Panc1 (cell line): ENCODE data around the gene CHTOP. TPM values are rescaled to one million over a fixed set of nuclear protein-coding genes. Genes with fewer than 3 reads are reported as not detected.

Source experiments
- ATAC-seq: fragments of 200-7000 bp; cut with Tn5 transposase; 2 replicates; pipeline ENCODE4 v1.9.1; 2020; ENCODE audit warnings: mild to moderate bottlenecking, moderate library complexity
- BruUV-seq: library from RNA; stranded (reverse); fragments of 400-500 nt; replicated peaks from 2 replicates; lab custom pipeline; 2021; lab: Mats Ljungman, UMichigan
- CTCF ChIA-PET: fragments of 300-600 bp; sonication (Branson Sonifier 250); formaldehyde crosslinking; loops from one replicate; lab custom pipeline; 2022; ENCODE audit warnings: antibody characterized with exemption; lab: Charles Lee
- POLR2A ChIA-PET: fragments of 300-600 bp; sonication (Branson Sonifier 250); formaldehyde crosslinking; loops from one replicate; lab custom pipeline; 2022; ENCODE audit warnings: antibody characterized with exemption; lab: Charles Lee
- DNase-seq: peaks from one replicate; pipeline ENCODE4 v3.0.0-alpha.2; 2010; ENCODE audit warnings: low read depth, low spot score
- H3K27ac ChIP-seq: 2 replicates; pipeline ENCODE4 v1.5.1; 2011; ENCODE audit warnings: mild to moderate bottlenecking, low read length, inconsistent platforms
- H3K27me3 ChIP-seq: fragments of 200-500 bp; sonication (Bioruptor generic); 2 replicates; pipeline ENCODE4 v1.6.0; 2014; ENCODE audit warnings: low read length, inconsistent platforms; ENCODE audit not compliant: control insufficient read depth, insufficient read depth
- H3K36me3 ChIP-seq: fragments of 200-500 bp; sonication (Bioruptor generic); 2 replicates; pipeline ENCODE4 v1.5.1; 2014; ENCODE audit warnings: inconsistent platforms, mild to moderate bottlenecking, low read length, moderate library complexity; ENCODE audit not compliant: control insufficient read depth, insufficient read depth
- H3K4me1 ChIP-seq: 2 replicates; pipeline ENCODE4 v1.5.1; 2011; ENCODE audit warnings: inconsistent platforms, mild to moderate bottlenecking, low read length, moderate library complexity; ENCODE audit not compliant: control insufficient read depth, insufficient read depth
- H3K4me3 ChIP-seq, 2 experiments: 2 replicates each; pipeline ENCODE4 v1.5.1; 2011 to 2012; ENCODE audit warnings: low read depth in 2 of 2, low read length in 2 of 2, mild to moderate bottlenecking in 2 of 2, inconsistent platforms in 1 of 2, moderate library complexity in 1 of 2
- H3K9me3 ChIP-seq: fragments of 200-500 bp; sonication (Bioruptor generic); 2 replicates; pipeline ENCODE4 v1.5.1; 2014; ENCODE audit warnings: low read depth, mild to moderate bottlenecking, inconsistent platforms, low read length, moderate library complexity; ENCODE audit not compliant: control insufficient read depth, insufficient read depth
- POLR2AphosphoS5 ChIP-seq: IDR thresholded peaks from 2 replicates; pipeline ENCODE4 v1.6.1; 2012; ENCODE audit warnings: mild to moderate bottlenecking, low read depth, low read length, moderate library complexity
- SIN3A ChIP-seq: IDR thresholded peaks from 2 replicates; pipeline ENCODE4 v1.6.1; 2012; ENCODE audit warnings: low read depth, mild to moderate bottlenecking, low read length, moderate library complexity, borderline replicate concordance; ENCODE audit not compliant: insufficient read depth
- TCF7L2 ChIP-seq: IDR thresholded peaks from 2 replicates; pipeline ENCODE4 v1.6.1; 2011; ENCODE audit warnings: mild to moderate bottlenecking, low read depth, low read length, inconsistent platforms
- in situ Hi-C: cut with HindIII; loops from 2 replicates; pipeline ENCODE4 v1.10.0; 2016; ENCODE audit warnings: low sequenced_read_pairs, low pct_unique_long_range_greater_than_20kb
- intact Hi-C: fragments of 100-400 bp; cut with micrococcal nuclease; formaldehyde crosslinking; loops from one replicate; pipeline ENCODE4 v1.10.0; 2022; ENCODE audit not compliant: unreplicated experiment
- total RNA-seq: library from RNA; stranded (reverse); gene quantifications from one replicate; pipeline ENCODE4 v1.2.1, GENCODE V29; 2021; ENCODE audit not compliant: unreplicated experiment
- TF ChIP-seq, protein P1 (sequence below): fragments of 450-650 bp; IDR thresholded peaks from 2 replicates; pipeline ENCODE4 v1.5.1; 2017; ENCODE audit warnings: mild to moderate bottlenecking
- TF ChIP-seq, protein P2 (sequence below), 2 experiments: IDR thresholded peaks; 2 replicates each; pipeline ENCODE4 v1.6.1; 2011 to 2012; ENCODE audit warnings: low read depth in 2 of 2, control low read depth in 1 of 2, low read length in 1 of 2, mild to moderate bottlenecking in 1 of 2, moderate library complexity in 1 of 2; ENCODE audit not compliant: insufficient read depth in 1 of 2

CHTOP gene
- total RNA-seq, 1 experiment from 2014 or later = 87.0 TPM

DNA sequence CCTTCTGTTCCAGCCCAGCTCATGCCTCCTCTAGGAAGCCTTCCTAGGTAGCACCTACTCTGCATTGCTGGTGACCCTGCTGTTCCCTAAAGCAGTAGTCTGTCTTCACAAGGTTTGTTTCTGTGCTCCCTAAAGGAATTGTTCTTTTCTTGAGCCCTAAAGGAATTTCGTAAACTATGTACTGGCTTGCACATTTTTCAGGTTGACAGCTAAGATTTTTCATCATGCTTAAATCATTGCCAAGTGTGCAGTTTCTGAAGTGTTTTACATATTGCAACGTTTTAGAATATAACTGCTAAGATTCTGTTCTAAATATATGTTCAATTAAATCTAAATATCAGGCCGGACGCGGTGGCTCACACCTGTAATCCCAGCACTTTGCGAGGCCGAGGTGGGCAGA is 34.0 kb upstream of the CHTOP start:
- ATAC-seq (no peak), DNase-seq (no peak)
- no peaks in the 10 kb centered on the region for H3K4me1 ChIP-seq
- in situ Hi-C loops = loop anchor here (25.0 kb wide), 1 partner anchor 238 kb away; the partner anchor contains the start of gene S100A9
- TF ChIP-seq, protein P1, sequence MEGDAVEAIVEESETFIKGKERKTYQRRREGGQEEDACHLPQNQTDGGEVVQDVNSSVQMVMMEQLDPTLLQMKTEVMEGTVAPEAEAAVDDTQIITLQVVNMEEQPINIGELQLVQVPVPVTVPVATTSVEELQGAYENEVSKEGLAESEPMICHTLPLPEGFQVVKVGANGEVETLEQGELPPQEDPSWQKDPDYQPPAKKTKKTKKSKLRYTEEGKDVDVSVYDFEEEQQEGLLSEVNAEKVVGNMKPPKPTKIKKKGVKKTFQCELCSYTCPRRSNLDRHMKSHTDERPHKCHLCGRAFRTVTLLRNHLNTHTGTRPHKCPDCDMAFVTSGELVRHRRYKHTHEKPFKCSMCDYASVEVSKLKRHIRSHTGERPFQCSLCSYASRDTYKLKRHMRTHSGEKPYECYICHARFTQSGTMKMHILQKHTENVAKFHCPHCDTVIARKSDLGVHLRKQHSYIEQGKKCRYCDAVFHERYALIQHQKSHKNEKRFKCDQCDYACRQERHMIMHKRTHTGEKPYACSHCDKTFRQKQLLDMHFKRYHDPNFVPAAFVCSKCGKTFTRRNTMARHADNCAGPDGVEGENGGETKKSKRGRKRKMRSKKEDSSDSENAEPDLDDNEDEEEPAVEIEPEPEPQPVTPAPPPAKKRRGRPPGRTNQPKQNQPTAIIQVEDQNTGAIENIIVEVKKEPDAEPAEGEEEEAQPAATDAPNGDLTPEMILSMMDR = no peak
- TF ChIP-seq, protein P2, sequence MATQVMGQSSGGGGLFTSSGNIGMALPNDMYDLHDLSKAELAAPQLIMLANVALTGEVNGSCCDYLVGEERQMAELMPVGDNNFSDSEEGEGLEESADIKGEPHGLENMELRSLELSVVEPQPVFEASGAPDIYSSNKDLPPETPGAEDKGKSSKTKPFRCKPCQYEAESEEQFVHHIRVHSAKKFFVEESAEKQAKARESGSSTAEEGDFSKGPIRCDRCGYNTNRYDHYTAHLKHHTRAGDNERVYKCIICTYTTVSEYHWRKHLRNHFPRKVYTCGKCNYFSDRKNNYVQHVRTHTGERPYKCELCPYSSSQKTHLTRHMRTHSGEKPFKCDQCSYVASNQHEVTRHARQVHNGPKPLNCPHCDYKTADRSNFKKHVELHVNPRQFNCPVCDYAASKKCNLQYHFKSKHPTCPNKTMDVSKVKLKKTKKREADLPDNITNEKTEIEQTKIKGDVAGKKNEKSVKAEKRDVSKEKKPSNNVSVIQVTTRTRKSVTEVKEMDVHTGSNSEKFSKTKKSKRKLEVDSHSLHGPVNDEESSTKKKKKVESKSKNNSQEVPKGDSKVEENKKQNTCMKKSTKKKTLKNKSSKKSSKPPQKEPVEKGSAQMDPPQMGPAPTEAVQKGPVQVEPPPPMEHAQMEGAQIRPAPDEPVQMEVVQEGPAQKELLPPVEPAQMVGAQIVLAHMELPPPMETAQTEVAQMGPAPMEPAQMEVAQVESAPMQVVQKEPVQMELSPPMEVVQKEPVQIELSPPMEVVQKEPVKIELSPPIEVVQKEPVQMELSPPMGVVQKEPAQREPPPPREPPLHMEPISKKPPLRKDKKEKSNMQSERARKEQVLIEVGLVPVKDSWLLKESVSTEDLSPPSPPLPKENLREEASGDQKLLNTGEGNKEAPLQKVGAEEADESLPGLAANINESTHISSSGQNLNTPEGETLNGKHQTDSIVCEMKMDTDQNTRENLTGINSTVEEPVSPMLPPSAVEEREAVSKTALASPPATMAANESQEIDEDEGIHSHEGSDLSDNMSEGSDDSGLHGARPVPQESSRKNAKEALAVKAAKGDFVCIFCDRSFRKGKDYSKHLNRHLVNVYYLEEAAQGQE (IDR thresholded peaks at IDR 0.05; ENCODE audit: insufficient read depth in 1 of 2, low read depth in 2 of 2, low read length in 1 of 2) = no peak
- TF ChIP-seq POLR2AphosphoS5 (no peak), TCF7L2 (no peak), SIN3A (no peak)
- H3K9me3 ChIP-seq = no peaks in the 10 kb centered on the region
- H3K27me3 ChIP-seq = no peaks in the 10 kb centered on the region
- intact Hi-C loops = no loop called here
- H3K36me3 ChIP-seq = no peaks in the 10 kb centered on the region
- BruUV-seq = no TSS peak
- no peak overlapping the region for H3K27ac ChIP-seq
- ChIA-PET CTCF (no interaction called here), POLR2A (no interaction called here)
- no peak overlapping the region for H3K4me3 ChIP-seq

DNA sequence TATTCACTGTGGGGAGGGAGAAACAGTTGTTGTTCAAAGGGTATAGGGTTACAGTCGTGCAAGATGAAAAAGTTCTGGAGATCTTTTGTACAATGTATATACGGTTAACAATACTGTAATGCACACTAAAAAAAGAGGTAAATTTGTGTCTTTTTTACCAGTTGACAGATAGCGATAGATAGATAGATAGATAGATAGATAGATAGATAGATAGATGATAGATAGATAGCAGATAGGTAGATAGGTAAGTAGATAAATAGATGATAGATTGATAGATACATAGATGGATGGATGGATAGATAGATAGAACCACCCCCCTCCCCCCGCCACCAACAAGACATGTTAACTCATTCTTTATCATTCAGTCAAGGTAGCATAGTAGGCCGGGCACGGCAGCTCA is 31.1 kb upstream of the CHTOP start:
- in situ Hi-C loops = loop anchor here (25.0 kb wide), 1 partner anchor 240 kb away; the partner anchor contains the start of gene S100A9
- Histone ChIP-seq H3K27me3 (no peaks in the 10 kb centered on the region), H3K4me3 (no peak overlapping the region), H3K36me3 (no peaks in the 10 kb centered on the region), H3K4me1 (no peaks in the 10 kb centered on the region), H3K9me3 (no peaks in the 10 kb centered on the region), H3K27ac (no peak overlapping the region)
- ChIA-PET POLR2A (interaction anchor here (0.6 kb wide), 1 partner anchor 10 kb away, joined by 14 read pairs; the partner anchor contains the start of gene S100A16), CTCF (interaction anchor here (1.0 kb wide), 1 partner anchor 69 kb away, joined by 4 read pairs; no protein-coding TSS in a partner anchor)
- TF ChIP-seq, protein P1 = no peak
- intact Hi-C loops = no loop called here
- no TSS peak for BruUV-seq
- DNase-seq (no peak), ATAC-seq (no peak)
